HFFc6 (cell line): Measurements from ENCODE around the gene TOX3. TPM values are rescaled to one million over a fixed set of nuclear protein-coding genes. Genes with fewer than 3 reads are reported as not detected.

Experiments
- DNase-seq: peaks from one replicate; pipeline ENCODE4 v3.0.0-alpha.2; 2018
- H3K27ac Mint-ChIP-seq: 2 replicates; pipeline ENCODE4 v1.8.0; 2020; ENCODE audit warnings: mild to moderate bottlenecking, mixed read lengths
- H3K27me3 Mint-ChIP-seq: 2 replicates; pipeline ENCODE4 v1.8.0; 2021; ENCODE audit warnings: mild to moderate bottlenecking, moderate library complexity, mixed read lengths; ENCODE audit not compliant: insufficient read depth
- H3K36me3 Mint-ChIP-seq: 2 replicates; pipeline ENCODE4 v1.8.0; 2021; ENCODE audit warnings: low read depth, mixed read lengths
- H3K4me1 Mint-ChIP-seq: 2 replicates; pipeline ENCODE4 v1.8.0; 2020; ENCODE audit warnings: low read depth, mixed read lengths
- H3K4me3 Mint-ChIP-seq: 2 replicates; pipeline ENCODE4 v1.8.0; 2020; ENCODE audit warnings: mild to moderate bottlenecking, moderate library complexity, mixed read lengths
- H3K9me3 Mint-ChIP-seq: 2 replicates; pipeline ENCODE4 v1.8.0; 2020; ENCODE audit warnings: mild to moderate bottlenecking, mixed read lengths
- CTCF ChIP-seq: fragments of 200-600 bp; sonication (generic); IDR thresholded peaks from 2 replicates; pipeline ENCODE4 v1.5.0; 2021; ENCODE audit warnings: antibody characterized with exemption, mild to moderate bottlenecking
- total RNA-seq, 6 experiments: library from RNA; stranded (reverse); fragmentation: NEBNext Ultra II Directional; extraction: Animal tissue kit (Norgen Biotek cat#: 25700); gene quantifications; 2 replicates in 1 of 6; 3 replicates in 5 of 6; pipeline ENCODE4 v1.2.3, GENCODE V29; 2021

TOX3 gene
- total RNA-seq, 6 experiments from 2014 or later = not detected

GRCh38 chr16:52408191-52408845 lies 138.6 kb downstream of the TOX3 start:
- TF ChIP-seq CTCF = no peak
- Mint-ChIP-seq H3K4me3 (no peak overlapping the region), H3K9me3 (peaks cover 38% of the 10 kb centered on the region), H3K27ac (no peak overlapping the region), H3K36me3 (no peaks in the 10 kb centered on the region), H3K27me3 (no peaks in the 10 kb centered on the region), H3K4me1 (no peaks in the 10 kb centered on the region)
- no peak for DNase-seq

GRCh38 chr16:52407778-52408177 lies 139.2 kb downstream of the TOX3 start:
- no peak for DNase-seq
- no peaks in the 10 kb centered on the region for H3K27me3 Mint-ChIP-seq
- H3K9me3 Mint-ChIP-seq = peaks cover 39% of the 10 kb centered on the region
- H3K4me3 Mint-ChIP-seq = no peak overlapping the region
- no peak overlapping the region for H3K27ac Mint-ChIP-seq
- TF ChIP-seq CTCF = no peak
- H3K36me3 Mint-ChIP-seq = no peaks in the 10 kb centered on the region
- H3K4me1 Mint-ChIP-seq = no peaks in the 10 kb centered on the region

- no peaks in the 10 kb centered on the region for H3K4me1 Mint-ChIP-seq
- H3K27ac Mint-ChIP-seq = no peak overlapping the region
- peaks cover 36% of the 10 kb centered on the region for H3K9me3 Mint-ChIP-seq
- no peak for DNase-seq
- H3K36me3 Mint-ChIP-seq = no peaks in the 10 kb centered on the region
- H3K27me3 Mint-ChIP-seq = no peaks in the 10 kb centered on the region
- H3K4me3 Mint-ChIP-seq = no peak overlapping the region
- no peak for TF ChIP-seq CTCF
Measured at GRCh38 chr16:52405441-52405840, 141.5 kb downstream of the TOX3 start.

- DNase-seq = no peak
- no peak for TF ChIP-seq CTCF
- Mint-ChIP-seq H3K4me1 (no peaks in the 10 kb centered on the region), H3K27me3 (no peaks in the 10 kb centered on the region), H3K4me3 (no peak overlapping the region), H3K9me3 (peaks cover 36% of the 10 kb centered on the region), H3K36me3 (no peaks in the 10 kb centered on the region), H3K27ac (no peak overlapping the region)
Measured at GRCh38 chr16:52404546-52404945, 142.4 kb downstream of the TOX3 start.

- no peaks in the 10 kb centered on the region for H3K4me1 Mint-ChIP-seq
- no peak overlapping the region for H3K4me3 Mint-ChIP-seq
- no peak overlapping the region for H3K27ac Mint-ChIP-seq
- no peaks in the 10 kb centered on the region for H3K36me3 Mint-ChIP-seq
- H3K27me3 Mint-ChIP-seq = no peaks in the 10 kb centered on the region
- TF ChIP-seq CTCF = no peak
- peaks cover 32% of the 10 kb centered on the region for H3K9me3 Mint-ChIP-seq
- no peak for DNase-seq
Measured at GRCh38 chr16:52399116-52399515, 147.8 kb downstream of the TOX3 start.
